Natural killer cell (primary cell): ENCODE measurements around the gene DPCD. TPM values are rescaled to one million over a fixed set of nuclear protein-coding genes. Genes with fewer than 3 reads are reported as not detected.

Source experiments
- ATAC-seq, 3 donors: fragments of 150-1000 bp in 2 of 3; fragments of 200-7000 bp in 1 of 3; cut with Tn5 transposase; 1 replicate in 1 of 3; 2 replicates in 2 of 3; pipeline ENCODE4 v1.10.0; 2021; ENCODE audit warnings: mild to moderate bottlenecking in 2 of 3, moderate library complexity in 2 of 3
- DNase-seq, 2 donors: peaks; one replicate each; pipeline versions ENCODE4 v3.0.0 to v3.0.0-alpha.2; 2013 to 2021; ENCODE audit warnings: mixed read lengths in 1 of 2
- H3K27ac ChIP-seq: one replicate; pipeline ENCODE4 v1.5.1; 2013; ENCODE audit warnings: mild to moderate bottlenecking, low read length
- H3K27me3 ChIP-seq: one replicate; pipeline ENCODE4 v1.6.1; 2013; ENCODE audit warnings: low read length; ENCODE audit not compliant: control insufficient read depth, insufficient read depth
- H3K36me3 ChIP-seq: one replicate; pipeline ENCODE4 v1.6.1; 2013; ENCODE audit warnings: low read length; ENCODE audit not compliant: control insufficient read depth, insufficient read depth
- H3K4me1 ChIP-seq: one replicate; pipeline ENCODE4 v1.6.1; 2013; ENCODE audit warnings: low read length; ENCODE audit not compliant: control insufficient read depth, insufficient read depth
- H3K4me3 ChIP-seq: one replicate; pipeline ENCODE4 v1.5.1; 2013; ENCODE audit warnings: low read length
- H3K9me3 ChIP-seq: one replicate; pipeline ENCODE4 v1.6.1; 2013; ENCODE audit warnings: low read length; ENCODE audit not compliant: control insufficient read depth, insufficient read depth
- H3K27ac Mint-ChIP-seq, 2 donors: one replicate each; pipeline ENCODE4 v1.8.0; 2022; ENCODE audit warnings: mild to moderate bottlenecking in 2 of 2, mixed read lengths in 2 of 2, moderate library complexity in 1 of 2
- H3K27me3 Mint-ChIP-seq, 2 donors: one replicate each; pipeline ENCODE4 v1.8.0; 2022; ENCODE audit warnings: low read depth in 2 of 2, mixed read lengths in 2 of 2
- H3K36me3 Mint-ChIP-seq: one replicate; pipeline ENCODE4 v1.8.0; 2022; ENCODE audit warnings: mixed read lengths
- H3K4me1 Mint-ChIP-seq, 2 donors: one replicate each; pipeline ENCODE4 v1.8.0; 2022; ENCODE audit warnings: mixed read lengths in 2 of 2
- H3K4me3 Mint-ChIP-seq: one replicate; pipeline ENCODE4 v1.8.0; 2022; ENCODE audit warnings: mild to moderate bottlenecking, moderate library complexity, mixed read lengths
- H3K9me3 Mint-ChIP-seq, 2 donors: one replicate each; pipeline ENCODE4 v1.8.0; 2022; ENCODE audit warnings: mixed read lengths in 2 of 2
- WGBS: methylation state at CpG from one replicate; pipeline ENCODE4 v1.1.7; 2013; ENCODE audit warnings: missing lambda C conversion rate; ENCODE audit not compliant: insufficient coverage; 5-methylcytosine and 5-hydroxymethylcytosine counted together
- intact Hi-C: fragments of 100-400 bp; cut with micrococcal nuclease; formaldehyde crosslinking; loops from one replicate; pipeline ENCODE4 v1.14.2; 2022
- total RNA-seq, 4 donors: library from RNA; stranded (reverse); fragments of 120-200 nt in 1 of 4; gene quantifications; one replicate each; pipeline versions ENCODE4 v1.2.3 to v1.2.4, GENCODE V29; 2013 to 2022
- TF ChIP-seq, protein P1 (sequence below): fragments of 200-600 bp; IDR thresholded peaks from one replicate; pipeline ENCODE4 v1.8.0; 2022; ENCODE audit warnings: antibody characterized with exemption

The DPCD gene
- total RNA-seq, 3 donors from 2014 or later (not counting 1 experiment from before 2014, with no cell fraction given), result 0.72 to 1.0 (median 0.83) TPM

DNA sequence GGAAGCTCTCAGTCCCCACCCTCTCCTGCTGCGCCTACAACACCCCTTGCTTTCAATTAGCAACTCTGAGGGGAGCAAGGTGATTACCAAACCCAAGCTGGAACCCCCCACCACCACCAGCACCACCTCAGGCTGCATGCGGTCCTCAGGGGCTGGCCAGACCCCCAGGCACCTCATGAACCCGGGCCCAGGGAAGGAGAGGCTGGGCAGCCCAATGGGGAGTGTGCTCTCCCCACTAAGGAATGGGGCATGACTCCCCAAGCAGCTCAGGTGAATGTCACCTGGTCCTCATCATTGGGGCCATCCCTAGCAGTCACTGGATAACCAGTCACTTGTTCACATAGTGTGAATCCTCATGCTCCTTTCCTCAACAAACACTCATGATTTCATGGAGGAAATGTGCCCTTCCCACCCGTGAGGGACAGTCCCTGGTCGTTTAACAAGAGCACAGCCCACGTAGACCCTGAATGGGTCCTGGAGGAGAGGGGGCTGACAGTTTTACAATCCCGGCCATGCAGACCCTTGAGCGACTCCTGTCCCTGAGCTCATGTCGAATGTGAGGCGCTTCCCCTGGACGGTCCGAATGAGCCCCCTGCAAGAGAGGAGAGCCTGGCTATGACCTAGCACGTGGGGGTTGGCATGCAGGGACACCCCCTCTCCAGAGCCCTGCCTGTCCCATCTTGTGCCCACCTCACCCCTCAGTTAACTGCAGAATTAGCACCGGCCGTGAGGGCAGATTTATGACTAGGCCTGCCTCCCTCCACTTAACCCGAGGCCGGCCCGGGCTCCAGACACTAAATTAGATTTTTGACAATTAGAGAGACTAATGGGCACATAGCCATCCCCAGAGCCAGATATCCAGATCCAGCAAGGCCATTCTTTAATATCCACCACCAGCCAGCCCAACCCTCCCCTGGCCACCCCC lies 29.2 kb upstream of the DPCD start:
- H3K4me3 Mint-ChIP-seq, result no peak overlapping the region
- ATAC-seq (no peak), DNase-seq (no peak)
- Histone ChIP-seq H3K4me1 (peaks cover 7% of the 10 kb centered on the region), H3K36me3 (no peaks in the 10 kb centered on the region), H3K27ac (no peak overlapping the region), H3K9me3 (no peaks in the 10 kb centered on the region), H3K4me3 (no peak overlapping the region), H3K27me3 (no peaks in the 10 kb centered on the region)
- intact Hi-C loops, result no loop called here
- 72% methylated on average over 18 of the region's 18 CpGs for WGBS
- TF ChIP-seq, protein P1, sequence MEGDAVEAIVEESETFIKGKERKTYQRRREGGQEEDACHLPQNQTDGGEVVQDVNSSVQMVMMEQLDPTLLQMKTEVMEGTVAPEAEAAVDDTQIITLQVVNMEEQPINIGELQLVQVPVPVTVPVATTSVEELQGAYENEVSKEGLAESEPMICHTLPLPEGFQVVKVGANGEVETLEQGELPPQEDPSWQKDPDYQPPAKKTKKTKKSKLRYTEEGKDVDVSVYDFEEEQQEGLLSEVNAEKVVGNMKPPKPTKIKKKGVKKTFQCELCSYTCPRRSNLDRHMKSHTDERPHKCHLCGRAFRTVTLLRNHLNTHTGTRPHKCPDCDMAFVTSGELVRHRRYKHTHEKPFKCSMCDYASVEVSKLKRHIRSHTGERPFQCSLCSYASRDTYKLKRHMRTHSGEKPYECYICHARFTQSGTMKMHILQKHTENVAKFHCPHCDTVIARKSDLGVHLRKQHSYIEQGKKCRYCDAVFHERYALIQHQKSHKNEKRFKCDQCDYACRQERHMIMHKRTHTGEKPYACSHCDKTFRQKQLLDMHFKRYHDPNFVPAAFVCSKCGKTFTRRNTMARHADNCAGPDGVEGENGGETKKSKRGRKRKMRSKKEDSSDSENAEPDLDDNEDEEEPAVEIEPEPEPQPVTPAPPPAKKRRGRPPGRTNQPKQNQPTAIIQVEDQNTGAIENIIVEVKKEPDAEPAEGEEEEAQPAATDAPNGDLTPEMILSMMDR, result no peak
- H3K36me3 Mint-ChIP-seq, result no peaks in the 10 kb centered on the region
- peaks cover 13 to 30% of the 10 kb centered on the region in 2 donors for H3K4me1 Mint-ChIP-seq
- peaks cover 0 to 3% of the 10 kb centered on the region in 2 donors for H3K27me3 Mint-ChIP-seq
- no peaks in the 10 kb centered on the region for H3K9me3 Mint-ChIP-seq
- H3K27ac Mint-ChIP-seq, result peak overlapping the region in 1 of 2 donors; percentile 58

DNA sequence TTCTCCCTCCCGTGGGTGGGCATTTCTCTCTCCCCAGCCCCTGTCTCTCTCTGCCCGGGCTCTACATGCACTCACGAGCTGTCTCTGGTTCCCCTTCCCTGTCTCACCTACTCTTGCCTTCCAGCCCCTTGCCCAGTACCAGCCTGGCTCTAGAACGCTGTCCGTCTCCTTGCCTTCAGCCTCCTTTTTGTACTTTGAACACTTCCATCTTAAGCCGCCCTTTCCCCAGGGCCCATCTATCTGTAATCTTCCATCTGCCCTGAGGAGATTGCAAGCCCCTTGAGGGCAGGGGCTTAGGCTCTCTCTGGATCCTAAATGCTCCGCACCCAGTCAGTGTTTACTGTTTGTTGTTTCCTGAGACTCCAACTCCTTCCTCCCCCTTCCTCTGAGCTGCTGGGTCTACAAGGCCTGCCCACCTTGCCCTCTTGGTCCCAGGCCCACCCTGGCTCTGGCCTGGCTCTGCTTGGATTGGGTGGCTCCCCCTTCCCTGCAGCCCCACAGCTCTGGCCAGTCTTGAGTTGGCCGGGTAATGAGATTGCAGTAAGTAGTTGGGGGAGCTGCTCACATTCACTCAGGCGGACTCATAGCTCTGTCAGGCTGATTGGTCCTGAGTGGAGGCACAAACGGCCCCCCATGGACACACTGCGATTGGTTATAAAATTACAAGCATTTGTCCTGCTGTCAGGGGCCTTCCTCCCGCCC lies 28.4 kb upstream of the DPCD start:
- DNase-seq (no peak), ATAC-seq (no peak)
- TF ChIP-seq, protein P1, result no peak
- peaks cover 13 to 30% of the 10 kb centered on the region in 2 donors for H3K4me1 Mint-ChIP-seq
- H3K27me3 ChIP-seq, result no peaks in the 10 kb centered on the region
- no peak overlapping the region for H3K27ac ChIP-seq
- H3K27me3 Mint-ChIP-seq, result peaks cover 2 to 7% of the 10 kb centered on the region in 2 donors
- no peaks in the 10 kb centered on the region for H3K36me3 Mint-ChIP-seq
- no peak overlapping the region for H3K4me3 ChIP-seq
- H3K36me3 ChIP-seq, result no peaks in the 10 kb centered on the region
- H3K9me3 Mint-ChIP-seq, result no peaks in the 10 kb centered on the region
- no peak overlapping the region for H3K4me3 Mint-ChIP-seq
- H3K27ac Mint-ChIP-seq, result peak overlapping the region in 1 of 2 donors; percentile 37
- WGBS, result 90% methylated on average over 12 of the region's 12 CpGs
- peaks cover 7% of the 10 kb centered on the region for H3K4me1 ChIP-seq
- intact Hi-C loops, result no loop called here
- no peaks in the 10 kb centered on the region for H3K9me3 ChIP-seq

DNA sequence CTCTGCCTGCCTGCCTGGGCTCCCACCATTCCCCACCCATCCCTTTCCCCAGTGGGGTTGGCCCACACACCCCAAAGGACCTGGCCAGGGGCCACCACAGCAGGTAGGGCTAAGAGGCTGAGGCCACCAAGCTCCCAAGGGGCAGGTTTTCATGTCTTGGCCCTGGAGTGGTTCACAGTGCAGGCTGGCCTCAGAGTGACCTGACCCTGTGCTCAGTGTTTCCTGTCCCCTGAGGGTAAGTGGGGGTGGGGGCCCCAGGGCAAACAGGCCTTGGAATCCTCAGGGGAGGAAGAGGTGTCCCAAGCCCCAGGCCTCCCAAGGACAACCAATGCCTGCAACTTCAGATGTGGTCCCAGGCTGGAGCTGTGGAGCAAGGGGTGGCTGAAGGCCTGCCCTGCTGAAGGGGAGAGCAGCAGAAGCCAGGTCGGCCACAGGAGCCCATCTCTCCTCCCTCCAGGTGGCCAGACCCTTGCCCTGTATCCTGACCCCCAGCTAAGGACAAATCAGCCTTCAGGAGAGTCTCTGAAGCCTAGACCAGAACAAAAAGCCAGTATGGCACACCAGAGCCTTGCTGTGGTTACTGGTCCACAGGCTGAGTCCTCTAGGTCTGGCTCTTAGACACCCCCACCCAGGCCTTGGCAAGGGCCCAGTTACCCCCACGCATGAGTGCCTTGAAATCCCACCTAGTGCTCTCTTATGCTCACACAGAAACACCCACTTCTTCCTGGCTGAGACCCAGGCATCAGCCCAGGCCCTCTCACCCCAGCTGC lies 27.6 kb upstream of the DPCD start:
- peaks cover 7% of the 10 kb centered on the region for H3K4me1 ChIP-seq
- no peaks in the 10 kb centered on the region for H3K36me3 Mint-ChIP-seq
- no peaks in the 10 kb centered on the region for H3K9me3 ChIP-seq
- H3K4me3 ChIP-seq, result no peak overlapping the region
- H3K4me3 Mint-ChIP-seq, result no peak overlapping the region
- intact Hi-C loops, result no loop called here
- H3K27ac ChIP-seq, result no peak overlapping the region
- no peaks in the 10 kb centered on the region for H3K36me3 ChIP-seq
- TF ChIP-seq, protein P1, result no peak
- H3K9me3 Mint-ChIP-seq, result no peaks in the 10 kb centered on the region
- H3K27me3 ChIP-seq, result peaks cover 3% of the 10 kb centered on the region
- ATAC-seq (no peak), DNase-seq (no peak)
- peaks cover 9 to 15% of the 10 kb centered on the region in 2 donors for H3K27me3 Mint-ChIP-seq
- H3K27ac Mint-ChIP-seq, result no peak overlapping the region
- 70% methylated on average over 2 of the region's 2 CpGs for WGBS
- peaks cover 13 to 30% of the 10 kb centered on the region in 2 donors for H3K4me1 Mint-ChIP-seq
